Stimulated activated CD8-positive, alpha-beta memory T cell treated with anti-CD3 and anti-CD28 coated beads, Interleukin-4, amount 100 ng/mL, for 24 hours (primary cell): Measurements from ENCODE around the gene TOLLIP.
"Not testable (repeated sequence)": the region's sequence is repeated elsewhere in the genome, so short reads cannot be mapped to it uniquely, and the experiment has no call there.

Experiments used
- DNase-seq: peaks from one replicate; pipeline ENCODE4 v3.0.0-alpha.2; 2020; ENCODE audit warnings: low read depth

TOLLIP gene

DNA sequence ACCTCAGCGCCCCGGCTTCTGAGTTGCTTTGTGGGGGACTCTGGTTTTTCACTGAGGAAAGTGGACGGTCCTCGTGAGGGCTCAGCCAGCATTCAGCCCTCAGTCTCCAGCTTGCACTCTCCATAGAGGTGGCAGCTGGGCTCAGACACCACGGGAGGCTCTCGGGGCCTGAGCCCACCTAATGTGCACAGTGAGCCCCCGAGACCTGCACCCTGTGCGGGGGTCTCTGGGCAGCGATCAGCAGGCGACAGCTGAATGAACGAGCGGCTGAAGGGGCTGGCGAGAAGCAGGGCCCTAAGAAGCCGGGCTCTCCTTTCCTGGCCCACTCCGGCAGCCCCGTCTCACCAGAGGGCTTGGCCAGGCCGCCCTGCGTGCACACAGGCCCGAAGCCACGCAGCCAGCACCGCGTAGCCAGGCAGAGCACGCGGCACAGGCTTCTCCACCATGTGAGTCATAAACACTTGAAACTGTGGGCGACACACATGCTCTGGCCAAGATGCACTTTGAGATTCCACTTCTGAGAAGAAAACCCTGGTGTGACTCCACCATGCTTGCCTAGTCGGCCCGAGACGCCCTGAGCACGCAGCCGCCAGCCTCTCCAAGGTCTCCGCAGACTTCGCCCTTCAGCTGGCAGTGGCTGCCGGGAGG is 28.0 kb downstream of the TOLLIP start:
- no peak for DNase-seq

DNA sequence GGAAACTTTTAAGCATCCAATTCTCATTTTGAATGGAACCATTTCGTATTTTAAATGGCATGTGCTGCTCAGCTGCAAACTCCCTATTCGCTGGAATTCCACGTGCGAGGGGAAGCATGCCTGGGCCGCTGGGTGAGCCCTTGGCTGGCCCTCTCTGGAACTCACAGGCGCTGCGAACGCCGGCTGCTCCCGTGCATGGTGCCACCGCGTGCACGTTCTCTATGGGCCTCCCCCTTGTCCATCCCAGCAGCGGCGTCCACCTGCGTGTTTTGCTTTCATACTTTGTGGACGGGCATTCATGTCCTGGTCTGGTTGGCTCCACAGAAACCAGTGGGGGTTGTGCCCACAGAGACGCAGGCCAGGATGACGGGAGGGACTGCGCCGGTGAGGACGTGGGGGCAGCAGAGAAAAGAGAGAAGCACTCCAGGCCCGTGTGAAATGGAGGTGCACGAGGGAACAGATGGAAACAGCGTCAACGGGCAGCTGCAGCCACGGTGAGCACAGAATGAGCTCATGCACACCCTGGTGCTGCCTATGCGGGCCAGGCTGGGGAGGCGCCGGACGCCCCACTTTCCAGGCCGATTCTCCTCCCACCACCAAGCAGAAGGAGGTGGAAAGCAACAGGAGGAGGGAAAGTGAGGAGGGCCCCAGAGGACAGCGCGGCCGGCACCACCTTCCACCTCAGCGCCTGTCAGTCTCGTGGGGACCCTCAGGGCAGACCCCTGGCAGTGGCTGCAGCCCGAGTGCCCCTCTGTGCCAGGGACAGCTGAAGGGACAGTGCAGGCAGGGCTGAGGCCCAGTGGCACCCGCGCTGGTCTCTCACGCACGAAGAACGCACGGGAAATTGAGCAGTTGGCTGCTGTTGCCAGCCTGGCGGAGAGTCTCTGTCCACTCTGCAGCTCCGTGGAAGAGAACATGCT is 29.1 kb downstream of the TOLLIP start:
- no peak for DNase-seq

DNA sequence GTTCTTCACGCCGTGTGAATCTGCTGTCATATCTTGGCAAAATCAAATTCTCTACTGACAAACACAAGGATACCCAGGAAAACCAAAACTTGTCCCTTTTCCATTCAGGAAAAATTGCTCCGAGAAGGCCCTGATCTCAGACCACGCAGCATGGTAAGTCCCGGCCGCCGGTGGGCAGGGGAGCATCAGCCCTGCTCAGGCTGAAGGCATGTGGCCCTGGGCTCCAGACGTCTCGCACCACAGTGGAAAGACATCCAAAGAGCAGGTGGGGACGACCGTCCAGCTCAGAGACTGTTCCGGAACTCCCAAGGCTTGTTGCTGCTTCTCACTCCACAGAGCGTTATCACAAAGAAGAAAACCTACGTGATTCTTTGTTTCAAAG is 29.8 kb downstream of the TOLLIP start:
- DNase-seq, result no peak

DNA sequence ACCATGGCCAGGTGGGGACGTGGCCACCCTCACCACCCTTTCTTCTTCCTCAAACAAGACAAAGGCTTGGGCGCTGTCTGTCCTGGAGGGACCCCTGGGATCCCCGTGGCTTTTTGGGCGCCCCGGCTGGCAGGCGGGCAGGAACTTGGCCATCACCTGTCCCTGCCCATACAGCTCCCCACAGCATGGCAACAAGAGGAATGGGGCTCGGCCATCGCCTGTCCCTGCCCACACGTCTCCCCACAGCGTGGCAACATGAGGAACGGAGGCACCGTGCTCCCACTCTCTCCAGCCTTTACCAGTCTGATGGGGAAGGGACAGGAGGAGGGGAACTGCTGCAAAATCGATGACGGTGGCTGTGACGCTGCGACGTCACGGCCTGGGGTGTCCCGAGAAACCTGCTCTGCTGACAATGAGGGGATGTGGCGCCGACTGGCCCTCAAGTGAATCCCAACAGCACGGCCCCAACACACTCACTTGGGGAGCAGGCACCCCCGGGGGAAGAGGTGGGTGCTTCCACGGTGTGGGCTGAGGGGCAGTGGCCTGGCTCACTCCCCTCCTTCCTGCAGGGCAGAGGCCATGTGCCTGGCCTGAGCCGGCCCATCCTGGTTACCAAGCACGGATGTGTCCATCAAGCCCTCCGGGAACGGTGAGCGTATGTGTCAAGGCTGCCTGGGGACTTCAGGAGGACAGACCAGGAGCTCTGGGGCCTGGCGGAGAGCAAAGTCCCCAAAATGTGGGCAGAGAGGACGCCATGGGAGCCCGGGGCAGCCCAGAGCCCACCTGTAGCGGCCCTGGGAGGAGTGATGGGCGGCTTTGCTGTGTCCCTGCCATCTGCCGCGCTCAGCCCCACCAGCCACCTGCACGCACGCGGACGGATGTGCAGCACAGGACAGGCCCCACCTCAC is 30.4 kb downstream of the TOLLIP start:
- DNase-seq, result no peak

DNA sequence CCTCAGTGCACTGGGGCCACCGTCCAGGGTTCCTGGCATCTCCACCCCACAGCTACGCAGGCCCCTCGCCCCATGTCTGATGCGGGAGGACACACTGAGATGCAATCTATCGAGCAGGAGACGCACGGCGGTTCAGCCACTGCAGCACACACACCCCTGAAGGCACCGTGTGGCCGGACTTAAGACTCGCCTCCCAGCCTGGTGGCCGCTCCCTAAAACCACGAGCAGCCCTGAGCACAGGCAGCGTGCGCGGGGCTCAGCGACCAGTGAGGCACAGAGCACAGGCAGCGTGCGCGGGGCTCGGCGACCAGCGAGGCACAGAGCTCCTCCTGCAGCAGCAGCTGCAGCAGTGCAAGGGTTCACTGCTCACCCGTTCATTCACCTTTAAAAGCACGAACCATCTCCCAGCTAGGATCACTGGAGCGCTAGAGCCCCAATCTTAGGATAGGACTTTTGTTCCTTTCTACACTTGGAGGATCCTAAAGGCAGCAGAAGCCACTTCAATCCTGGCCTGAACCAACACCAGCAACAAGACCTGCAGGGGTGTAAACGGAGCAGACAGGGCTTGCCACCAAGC is 31.4 kb downstream of the TOLLIP start:
- no peak for DNase-seq

DNA sequence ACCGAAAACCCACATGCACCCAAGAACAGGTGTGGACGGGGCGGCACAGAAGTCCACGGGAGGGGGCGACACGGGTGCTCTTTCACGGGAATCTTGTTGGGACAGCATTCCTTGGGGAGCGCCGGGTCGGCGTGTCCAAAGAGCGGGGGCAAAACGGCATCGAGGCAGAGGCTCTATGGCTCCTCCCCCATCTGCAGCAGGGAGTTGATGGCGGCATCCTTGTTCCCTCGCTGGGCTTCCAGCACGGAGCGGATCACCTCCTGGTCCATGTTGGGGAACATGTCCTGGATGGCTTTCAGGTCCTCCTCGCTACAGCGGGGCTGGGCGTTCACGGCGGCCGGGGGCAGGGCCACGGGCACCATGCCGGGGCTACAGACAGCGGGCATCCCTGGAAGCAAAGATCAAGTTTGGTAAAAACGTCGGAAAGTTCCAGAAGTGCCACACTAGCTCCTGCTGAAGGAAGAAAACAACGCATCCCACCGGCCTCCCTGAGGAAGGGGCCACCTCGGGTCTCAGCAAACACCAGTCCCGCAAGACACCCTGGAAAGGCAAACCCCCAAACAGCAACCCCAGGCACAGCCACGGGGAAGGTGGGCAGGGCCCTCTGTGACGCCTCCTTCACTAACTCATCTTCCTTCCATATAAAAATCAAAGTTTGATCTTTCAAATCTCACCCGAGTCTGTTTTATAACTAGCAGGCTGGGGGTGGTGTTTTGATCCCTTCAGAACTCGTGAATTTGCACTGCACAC is 32.4 kb downstream of the TOLLIP start:
- no peak for DNase-seq

DNA sequence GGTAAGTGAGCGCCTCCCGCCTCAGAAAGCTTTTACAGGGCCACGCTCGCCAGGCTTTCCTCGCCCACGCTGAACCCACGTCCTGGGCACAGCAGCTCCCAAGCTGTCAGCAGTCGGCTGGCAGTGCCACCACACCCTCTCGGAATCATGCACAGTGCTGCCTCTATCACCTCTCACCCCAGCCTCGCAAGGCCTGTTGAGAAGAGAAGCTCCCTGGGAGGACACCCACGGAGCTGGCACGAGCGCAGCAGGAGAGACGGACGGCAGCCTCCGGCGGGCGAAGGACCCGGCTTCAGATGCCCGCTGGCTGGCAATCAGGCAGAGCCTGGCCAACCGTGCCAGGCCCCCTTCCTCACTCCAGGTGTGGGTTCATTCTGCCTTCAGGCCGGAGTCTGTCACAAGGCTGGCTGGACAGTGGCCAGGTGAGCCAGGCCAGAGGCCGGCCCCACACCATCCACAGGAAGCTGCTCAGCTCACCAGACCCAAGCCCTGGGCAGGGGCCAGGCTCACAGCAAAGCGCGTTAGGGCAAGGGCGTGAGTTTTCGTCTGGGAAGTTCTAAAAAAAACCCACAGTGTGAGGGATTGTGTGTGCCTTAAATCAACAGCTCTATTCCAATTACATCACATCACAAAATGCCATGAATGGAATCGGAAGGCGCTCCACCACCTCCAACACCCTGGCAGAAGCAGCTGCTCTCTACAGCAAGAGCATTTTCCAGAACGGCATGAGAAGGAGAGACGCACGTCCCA is 33.2 kb downstream of the TOLLIP start:
- no peak for DNase-seq

DNA sequence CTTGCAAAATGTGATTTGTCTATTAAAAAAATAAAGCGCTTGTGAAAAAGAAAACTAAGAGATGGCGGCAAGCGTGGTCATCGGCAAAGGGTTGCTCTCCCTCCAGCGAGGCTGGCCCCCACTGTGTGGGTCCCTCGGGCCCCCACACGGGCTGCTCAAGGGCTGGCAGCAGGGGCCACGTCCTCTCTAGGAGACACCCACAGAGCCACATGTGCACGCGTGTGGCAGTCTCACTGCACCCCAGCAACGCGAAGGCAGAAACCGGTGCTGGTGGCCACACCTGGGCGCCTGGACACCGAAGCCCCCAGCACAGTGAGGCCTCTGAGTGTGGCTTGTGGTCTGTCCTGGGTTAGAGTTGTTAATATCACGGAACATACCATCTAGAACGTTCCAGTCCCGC is 34.4 kb downstream of the TOLLIP start:
- no peak for DNase-seq

DNA sequence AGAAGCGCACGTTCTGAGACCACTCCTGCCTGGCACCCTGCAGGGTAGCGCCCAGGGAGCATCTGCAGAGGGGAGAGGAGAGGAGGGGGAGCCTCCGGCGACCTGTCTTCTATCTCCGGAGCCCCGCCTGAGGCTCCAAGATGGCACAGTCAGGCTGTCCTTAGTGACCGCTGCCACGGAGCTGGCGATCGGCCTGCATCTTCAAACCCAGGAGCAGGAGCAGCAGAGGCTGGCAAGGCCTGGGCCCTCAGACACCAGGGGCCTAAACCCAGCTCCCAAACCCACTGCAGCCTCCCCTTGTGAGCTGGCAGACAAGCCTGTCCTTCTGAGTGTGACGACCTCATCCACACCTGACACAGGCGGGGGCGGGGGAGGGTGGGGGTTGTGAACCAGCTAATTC is 34.9 kb downstream of the TOLLIP start:
- no peak for DNase-seq

DNA sequence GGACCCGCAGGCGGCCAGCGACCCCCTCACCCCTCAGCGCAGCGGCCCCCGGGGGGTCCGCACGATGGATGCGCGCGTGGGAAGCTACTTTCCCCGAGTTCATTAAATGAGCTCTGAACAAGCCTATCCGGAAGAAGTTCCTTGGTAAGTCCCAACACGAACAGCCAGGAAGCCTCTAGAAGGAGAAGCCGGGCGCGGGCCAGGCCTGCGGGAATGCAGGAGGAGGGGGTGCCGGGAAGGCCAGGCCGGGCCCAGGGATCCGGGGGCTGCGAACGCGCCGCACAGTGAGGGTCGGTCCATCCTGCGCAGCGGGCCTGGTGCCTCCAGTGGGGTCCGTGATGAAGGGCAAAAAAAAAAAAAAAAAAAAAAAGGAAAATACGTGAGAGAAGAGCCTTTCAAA is 36.9 kb downstream of the TOLLIP start:
- DNase-seq, result no peak

DNA sequence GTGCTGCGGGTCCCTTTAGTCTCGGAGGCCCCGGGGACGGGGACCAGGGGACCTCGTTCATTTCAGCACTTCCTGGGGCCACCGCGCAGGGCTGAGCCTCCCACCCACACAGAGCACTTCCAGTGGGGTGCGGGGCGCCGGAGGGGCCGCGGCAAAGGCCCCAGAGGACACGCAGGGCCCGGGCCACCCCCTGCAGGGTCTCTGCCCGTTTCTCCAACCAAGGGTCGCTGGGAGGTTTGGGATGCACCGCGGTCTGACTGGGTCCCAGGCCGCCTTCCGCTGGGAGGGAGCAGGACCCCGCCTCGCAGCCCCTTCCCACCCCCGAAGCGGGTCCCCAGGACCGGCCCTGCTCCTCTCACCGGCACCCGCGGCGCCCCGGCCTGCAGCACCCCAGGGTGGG is 37.5 kb downstream of the TOLLIP start:
- DNase-seq, result no peak

DNA sequence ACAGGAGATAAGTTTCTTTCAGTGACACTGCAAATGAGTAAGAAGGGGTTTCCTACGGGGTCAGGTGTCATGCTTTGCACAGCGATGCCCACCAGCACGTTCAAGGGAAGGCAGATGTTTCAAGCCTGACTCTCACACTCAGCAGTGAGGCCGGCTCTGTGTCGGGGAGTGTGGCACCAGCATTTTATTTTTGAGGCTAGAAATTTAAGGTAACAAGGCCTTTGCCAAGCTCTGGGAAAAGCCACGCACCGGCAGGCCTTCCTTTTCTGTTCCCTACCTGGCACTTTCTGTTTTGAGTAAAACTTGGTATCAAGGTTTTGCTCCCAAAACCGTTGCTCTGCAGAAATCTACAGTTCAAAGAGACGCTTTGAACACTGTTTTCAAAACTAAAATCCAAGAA is 38.0 kb downstream of the TOLLIP start:
- DNase-seq, result no peak

DNA sequence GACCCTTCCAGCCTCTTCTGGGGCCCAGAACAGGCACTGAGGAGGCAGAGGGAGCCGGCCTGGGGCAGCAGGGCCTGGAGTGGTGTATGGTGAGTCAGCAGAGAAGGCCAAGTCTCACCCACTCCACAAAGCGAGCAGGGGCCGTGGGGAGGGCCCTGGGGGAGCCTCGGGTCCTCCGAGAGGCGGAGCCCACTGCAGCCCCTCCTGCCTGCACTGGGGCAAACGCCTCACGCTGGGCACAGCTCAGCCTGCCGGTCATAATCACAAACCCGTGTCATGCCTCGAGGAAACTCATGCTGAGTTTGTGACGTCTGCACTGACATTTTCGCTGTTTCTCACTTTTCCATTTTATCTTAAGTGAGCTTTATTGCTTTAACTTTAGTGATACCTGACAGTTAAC is 38.4 kb downstream of the TOLLIP start:
- no peak for DNase-seq

DNA sequence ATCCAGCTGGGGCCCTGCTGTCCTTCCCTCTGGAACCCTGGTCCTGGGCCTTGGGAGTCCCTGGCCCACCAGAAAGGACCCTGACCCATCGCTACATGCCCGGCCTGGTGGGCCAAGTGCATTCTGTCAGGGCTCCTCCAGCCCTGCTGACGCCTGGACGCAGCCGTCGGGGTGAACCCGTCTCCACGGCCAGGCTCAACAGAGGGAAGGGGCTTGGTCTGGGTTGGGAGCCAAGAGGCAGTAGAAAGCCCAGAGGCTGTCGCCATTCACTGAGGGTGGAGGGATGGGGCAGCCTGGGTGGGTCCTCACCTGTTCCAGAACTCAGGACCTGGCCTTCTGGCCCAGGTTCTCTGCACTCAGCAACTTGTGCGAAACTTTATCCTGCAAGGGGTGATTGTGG is 39.0 kb downstream of the TOLLIP start:
- DNase-seq, result no peak

DNA sequence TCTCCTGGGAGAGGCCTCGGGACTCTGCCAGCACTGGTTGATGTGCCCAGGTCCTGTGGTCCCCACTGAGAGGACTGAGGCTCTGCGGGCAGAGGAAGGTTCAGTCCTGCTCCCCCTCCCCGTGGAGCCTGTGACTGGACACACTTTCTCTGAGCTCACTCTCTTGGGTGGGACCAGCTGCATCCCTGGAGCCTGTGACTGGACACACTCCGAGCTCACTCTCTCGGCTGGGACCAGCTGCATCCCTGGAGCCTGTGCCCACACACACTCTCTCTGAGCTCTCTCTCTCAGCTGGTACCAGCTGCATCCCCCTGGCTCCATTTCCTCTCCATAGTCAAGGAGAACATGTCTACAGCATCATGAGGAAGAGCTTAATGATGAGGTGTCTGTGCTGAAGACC is 39.5 kb downstream of the TOLLIP start:
- DNase-seq, result no peak

DNA sequence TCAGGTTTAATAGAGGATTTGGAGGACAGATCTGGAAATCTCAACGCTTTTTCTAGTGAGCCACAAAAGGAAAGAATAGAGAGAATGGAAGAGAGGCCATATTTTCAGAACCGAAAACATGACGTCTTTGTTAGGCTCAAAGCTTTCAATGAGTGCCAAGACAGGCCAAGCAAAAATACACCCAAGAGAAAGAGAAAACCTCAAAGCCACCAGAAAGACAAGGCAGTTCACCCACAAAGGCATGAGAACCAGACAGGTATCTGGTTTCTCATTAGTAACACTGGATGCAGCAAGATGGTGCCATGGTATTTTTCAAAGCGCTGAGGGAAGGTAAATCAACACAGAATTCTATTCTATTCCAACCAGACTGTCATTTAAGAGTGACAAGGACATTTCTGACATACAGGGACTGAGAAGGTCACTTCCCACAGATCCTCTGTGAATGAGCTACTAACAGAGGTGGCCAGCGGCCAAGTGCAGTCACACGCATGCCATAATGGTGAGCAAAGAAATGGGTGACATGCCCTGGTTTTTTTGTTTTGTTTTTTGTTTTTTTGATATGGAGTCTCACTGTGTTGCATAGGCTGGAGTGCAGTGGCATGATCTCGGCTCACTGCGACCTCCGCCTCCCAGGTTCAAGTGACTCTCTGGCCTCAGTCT is 41.9 kb downstream of the TOLLIP start:
- no peak for DNase-seq

DNA sequence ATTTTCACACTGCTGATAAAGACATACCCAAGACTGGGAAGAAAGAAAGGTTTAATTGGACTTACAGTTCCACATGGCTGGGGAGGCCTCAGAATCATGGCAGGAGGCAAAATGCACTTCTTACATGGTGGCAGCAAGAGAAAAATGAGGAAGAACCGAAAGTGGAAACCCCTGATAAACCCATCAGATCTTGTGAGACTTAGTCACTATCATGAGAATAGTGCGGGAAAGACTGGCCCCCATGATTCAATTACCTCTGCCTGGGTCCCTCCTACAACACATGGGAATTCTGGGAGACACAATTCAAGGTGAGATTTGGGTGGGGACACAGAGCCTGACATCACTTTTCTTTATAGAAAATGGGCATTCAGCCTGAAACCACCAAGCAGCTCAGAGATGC is 42.5 kb downstream of the TOLLIP start:
- not testable (repeated sequence) for DNase-seq

DNA sequence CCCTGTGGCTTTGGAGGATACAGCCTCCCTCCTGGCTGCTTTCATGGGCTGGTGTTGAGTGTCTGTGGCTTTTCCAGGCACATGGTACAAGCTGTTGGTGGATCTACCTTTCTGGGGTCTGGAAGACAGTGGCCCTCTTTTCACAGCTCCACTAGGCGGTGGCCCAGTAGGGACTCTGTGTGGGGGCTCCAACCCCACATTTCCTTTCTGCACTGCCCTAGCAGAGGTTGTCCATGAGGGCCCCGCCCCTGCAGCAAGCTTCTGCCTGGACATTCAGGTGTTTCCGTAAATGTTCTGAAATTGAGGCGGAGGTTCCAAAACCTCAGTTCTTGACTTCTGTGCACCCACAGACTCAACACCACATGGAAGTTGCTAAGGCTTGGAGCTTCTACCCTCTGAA is 44.0 kb downstream of the TOLLIP start:
- DNase-seq, result not testable (repeated sequence)

DNA sequence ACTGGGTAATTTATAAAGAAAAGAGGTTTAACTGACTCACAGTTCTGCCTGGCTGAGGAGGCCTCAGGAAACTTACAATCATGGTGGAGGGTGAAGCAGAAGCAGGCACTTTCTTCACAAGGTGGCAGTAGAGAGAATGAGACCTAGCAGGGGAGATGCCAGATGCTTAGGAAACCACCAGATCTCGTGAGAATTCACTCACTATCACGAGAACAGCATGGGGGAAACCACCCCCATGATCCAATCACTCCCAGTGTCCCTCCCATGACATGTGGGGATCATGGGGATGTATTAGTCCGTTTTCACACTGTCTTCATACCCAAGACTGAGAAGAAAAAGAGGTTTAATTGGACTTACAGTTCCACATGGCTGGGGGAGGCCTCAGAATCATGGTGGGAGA is 45.0 kb downstream of the TOLLIP start:
- not testable (repeated sequence) for DNase-seq

DNA sequence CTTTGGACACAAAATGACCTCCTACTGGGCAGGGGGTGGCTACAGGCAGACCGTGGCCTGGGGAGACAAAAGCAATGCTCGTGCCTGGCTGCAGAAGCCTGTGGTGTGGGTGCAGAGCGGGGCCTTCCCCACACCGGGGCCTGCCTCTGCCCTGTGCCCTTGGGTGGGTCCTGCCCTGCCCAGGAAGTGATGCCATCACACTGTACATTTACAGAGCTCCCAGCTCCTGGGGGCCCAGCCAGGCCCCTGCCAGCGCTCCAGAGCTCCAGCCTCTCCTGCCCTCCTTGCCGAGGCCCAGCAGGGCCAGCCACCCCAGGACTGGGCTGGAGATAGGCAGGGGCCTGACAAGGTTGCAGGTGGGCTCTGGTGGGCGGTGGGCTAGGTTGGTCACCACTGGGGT is 46.4 kb downstream of the TOLLIP start:
- DNase-seq, result no peak
